Measurements from ENCODE around the gene CCDC159.

GRCh38 chr19:11324079-11324661 is 22.1 kb upstream of the CCDC159 start:
- TF ChIP-seq POLR2A (IDR thresholded peaks at IDR 0.05) (peak in 1 of 3 donors; percentile 7), CTCF (IDR thresholded peaks at IDR 0.05) (no peak)
